ENCODE measurements around the gene PODNL1. TPM values are rescaled to one million over a fixed set of nuclear protein-coding genes. Genes with fewer than 3 reads are reported as not detected.

Gene PODNL1
- total and polyA plus RNA-seq, 10 of the 15 experiments (the other 5 are each of a cell fraction or from before 2014, with no cell fraction given), result 0.04 to 0.44 TPM; not detected in 8

DNA sequence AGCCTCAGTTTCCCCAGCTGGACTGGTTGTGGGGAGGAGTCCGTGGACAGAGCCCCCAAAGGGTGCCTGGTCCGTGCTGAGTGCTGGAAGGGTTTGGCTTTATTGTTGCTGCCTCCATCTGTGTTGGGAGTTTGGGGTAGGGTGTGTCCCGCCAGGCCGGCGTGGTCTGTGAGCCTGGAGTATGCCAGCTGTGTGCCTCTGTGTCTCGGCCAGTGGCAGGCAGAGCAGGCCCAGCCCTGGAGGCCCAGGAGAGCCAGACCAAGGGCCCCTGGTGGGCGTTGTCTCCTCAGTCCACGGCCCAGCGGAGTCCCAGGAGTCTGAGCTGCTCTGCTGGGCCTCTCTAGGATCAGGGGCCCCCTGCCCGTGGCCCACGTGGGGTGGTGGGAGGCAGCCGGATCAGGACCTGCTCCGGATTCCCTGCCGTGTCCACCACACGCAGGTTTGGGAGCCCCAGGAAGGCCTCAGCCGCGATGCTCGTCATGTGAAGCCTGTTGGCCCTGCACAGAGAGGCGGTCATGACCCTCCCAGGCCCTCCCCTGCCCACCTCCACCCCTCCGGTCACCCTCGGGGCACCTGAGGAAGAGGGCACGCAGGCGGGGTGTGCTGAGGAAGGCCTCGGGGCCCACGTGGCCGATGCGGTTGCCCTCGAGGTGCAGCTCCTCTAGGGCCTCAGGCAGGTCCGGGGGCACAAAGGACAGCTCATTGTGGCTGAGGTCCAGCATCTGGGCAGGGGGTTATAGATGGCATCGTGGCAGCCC is 6.6 kb downstream of the PODNL1 start (continued):
- no peak for TF ChIP-seq CTCF (IDR thresholded peaks at IDR 0.05 in 2 of 3, conservative IDR thresholded peaks at IDR 0.05 in 1 of 3; ENCODE audit: control insufficient read depth in 2 of 3, extremely low read depth in 1 of 3, insufficient read depth in 1 of 3, low read depth in 3 of 3, low read length in 3 of 3)
- TF ChIP-seq CREB1 (IDR thresholded peaks at IDR 0.05; ENCODE audit: low read depth), result no peak
- TF ChIP-seq IKZF2 (IDR thresholded peaks at IDR 0.05), result no peak
- no peak for TF ChIP-seq SMAD5 (IDR thresholded peaks at IDR 0.05; ENCODE audit: low read depth)
- TF ChIP-seq, protein P1, sequence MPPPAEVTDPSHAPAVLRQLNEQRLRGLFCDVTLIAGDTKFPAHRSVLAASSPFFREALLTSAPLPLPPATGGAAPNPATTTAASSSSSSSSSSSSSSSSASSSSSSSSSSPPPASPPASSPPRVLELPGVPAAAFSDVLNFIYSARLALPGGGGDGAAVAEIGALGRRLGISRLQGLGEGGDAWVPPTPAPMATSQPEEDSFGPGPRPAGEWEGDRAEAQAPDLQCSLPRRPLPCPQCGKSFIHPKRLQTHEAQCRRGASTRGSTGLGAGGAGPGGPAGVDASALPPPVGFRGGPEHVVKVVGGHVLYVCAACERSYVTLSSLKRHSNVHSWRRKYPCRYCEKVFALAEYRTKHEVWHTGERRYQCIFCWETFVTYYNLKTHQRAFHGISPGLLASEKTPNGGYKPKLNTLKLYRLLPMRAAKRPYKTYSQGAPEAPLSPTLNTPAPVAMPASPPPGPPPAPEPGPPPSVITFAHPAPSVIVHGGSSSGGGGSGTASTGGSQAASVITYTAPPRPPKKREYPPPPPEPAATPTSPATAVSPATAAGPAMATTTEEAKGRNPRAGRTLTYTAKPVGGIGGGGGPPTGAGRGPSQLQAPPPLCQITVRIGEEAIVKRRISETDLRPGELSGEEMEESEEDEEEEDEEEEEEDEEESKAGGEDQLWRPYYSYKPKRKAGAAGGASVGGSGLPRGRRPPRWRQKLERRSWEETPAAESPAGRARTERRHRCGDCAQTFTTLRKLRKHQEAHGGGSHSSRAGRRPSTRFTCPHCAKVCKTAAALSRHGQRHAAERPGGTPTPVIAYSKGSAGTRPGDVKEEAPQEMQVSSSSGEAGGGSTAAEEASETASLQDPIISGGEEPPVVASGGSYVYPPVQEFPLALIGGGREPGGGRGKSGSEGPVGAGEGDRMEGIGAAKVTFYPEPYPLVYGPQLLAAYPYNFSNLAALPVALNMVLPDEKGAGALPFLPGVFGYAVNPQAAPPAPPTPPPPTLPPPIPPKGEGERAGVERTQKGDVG (CRISPR knock-in tag; IDR thresholded peaks at IDR 0.05), result no peak
- no peak for TF ChIP-seq FOXK2 (IDR thresholded peaks at IDR 0.05)
- TF ChIP-seq MXI1 (IDR thresholded peaks at IDR 0.05; ENCODE audit: low read depth, low read length), result no peak
- no peak for TF ChIP-seq GABPA (IDR thresholded peaks at IDR 0.05; ENCODE audit: low read depth)
